GM12878 (cell line): ENCODE data around the gene NPAS2. TPM values are rescaled to one million over a fixed set of nuclear protein-coding genes. Genes with fewer than 3 reads are reported as not detected.

Source experiments
- ATAC-seq: fragments of 200-7000 bp; cut with Tn5 transposase; 3 replicates; pipeline ENCODE4 v1.9.1; 2020; ENCODE audit warnings: mild to moderate bottlenecking, moderate library complexity
- BruUV-seq: library from RNA; stranded (reverse); fragments of 400-500 nt; replicated peaks from 2 replicates; lab custom pipeline; 2021; lab: Mats Ljungman, UMichigan
- CTCF ChIA-PET: fragments of 300-600 bp; sonication (Branson Sonifier 250); formaldehyde crosslinking; extraction: SDS; loops from one replicate; lab custom pipeline; 2021; ENCODE audit warnings: inconsistent platforms; lab: Yijun Ruan, JAX
- POLR2A ChIA-PET: fragments of 350-600 bp; formaldehyde crosslinking; extraction: SDS; loops from one replicate; lab custom pipeline; 2021; ENCODE audit warnings: inconsistent platforms; lab: Charles Lee
- RAD21 ChIA-PET: fragments of 300-600 bp; sonication (Branson Sonifier 250); formaldehyde crosslinking; loops from one replicate; lab custom pipeline; 2023; ENCODE audit warnings: antibody characterized with exemption; ENCODE audit not compliant: unreplicated experiment; lab: Charles Lee
- SMC1A ChIA-PET: fragments of 300-600 bp; sonication (Branson Sonifier 250); formaldehyde crosslinking; loops from one replicate; lab custom pipeline; 2023; ENCODE audit not compliant: unreplicated experiment, uncharacterized antibody; lab: Charles Lee
- DNase-seq: peaks from one replicate; pipeline ENCODE4 v3.0.0-alpha.2; 2011; ENCODE audit warnings: low read depth, low spot score
- FAIRE-seq: peaks from 3 replicates; lab custom pipeline; 2011; peaks lifted over from hg19 to GRCh38; lab: Jason Lieb, UNC
- H2AFZ ChIP-seq: 2 replicates; pipeline ENCODE4 v1.6.0; 2011; ENCODE audit warnings: low read depth, low read length, control low read depth; ENCODE audit not compliant: control insufficient read depth
- H3K27ac ChIP-seq: 2 replicates; pipeline ENCODE4 v1.5.1; 2011; ENCODE audit warnings: control low read depth; ENCODE audit not compliant: control insufficient read depth, insufficient read depth
- H3K27me3 ChIP-seq, 2 experiments: replicated peaks in 1 of 2; 2 replicates each; pipeline versions ENCODE4 v1.6.0 to v1.6.1; 2011; ENCODE audit warnings: low read length in 1 of 2; ENCODE audit not compliant: control insufficient read depth in 2 of 2, insufficient read depth in 2 of 2
- H3K36me3 ChIP-seq, 2 experiments: 2 replicates each; pipeline ENCODE4 v1.5.1; 2011; ENCODE audit warnings: low read length in 1 of 2; ENCODE audit not compliant: control insufficient read depth in 2 of 2, insufficient read depth in 2 of 2
- H3K4me1 ChIP-seq: 2 replicates; pipeline ENCODE4 v1.6.1; 2011; ENCODE audit warnings: mild to moderate bottlenecking, low read length, moderate library complexity, mixed read lengths; ENCODE audit not compliant: control insufficient read depth, insufficient read depth
- H3K4me2 ChIP-seq: 2 replicates; pipeline ENCODE4 v1.6.0; 2011; ENCODE audit warnings: control low read depth; ENCODE audit not compliant: control insufficient read depth, insufficient read depth
- H3K4me3 ChIP-seq: fragments of 200-600 bp; sonication (generic); 2 replicates; pipeline ENCODE4 v1.5.1; 2016
- H3K79me2 ChIP-seq: 2 replicates; pipeline ENCODE4 v1.6.0; 2011; ENCODE audit warnings: low read length; ENCODE audit not compliant: control insufficient read depth, insufficient read depth
- H3K9ac ChIP-seq: 2 replicates; pipeline ENCODE4 v1.8.0; 2011; ENCODE audit warnings: low read length, control low read depth, mixed read lengths; ENCODE audit not compliant: control insufficient read depth, insufficient read depth
- H3K9me3 ChIP-seq: replicated peaks from 3 replicates; pipeline ENCODE4 v1.5.1; 2011; ENCODE audit warnings: mild to moderate bottlenecking, low read length; ENCODE audit not compliant: control insufficient read depth, insufficient read depth
- H4K20me1 ChIP-seq: 2 replicates; pipeline ENCODE4 v1.6.0; 2011; ENCODE audit not compliant: control insufficient read depth, insufficient read depth
- BACH1 ChIP-seq: fragments of 450-650 bp; IDR thresholded peaks from 2 replicates; pipeline ENCODE4 v1.6.1; 2017; ENCODE audit warnings: mild to moderate bottlenecking, borderline replicate concordance
- CBX3 ChIP-seq: fragments of 200-600 bp; sonication (generic); IDR thresholded peaks from 2 replicates; pipeline ENCODE4 v1.6.1; 2016; ENCODE audit warnings: low read depth, borderline replicate concordance
- DPF2 ChIP-seq: fragments of 450-650 bp; IDR thresholded peaks from 2 replicates; pipeline ENCODE4 v1.6.1; 2017; ENCODE audit warnings: mild to moderate bottlenecking
- EGR1 ChIP-seq, 2 experiments: IDR thresholded peaks; 1 replicate in 1 of 2; 2 replicates in 1 of 2; pipeline ENCODE4 v1.6.1; 2011 to 2012; ENCODE audit warnings: low read depth in 2 of 2, low read length in 2 of 2, borderline replicate concordance in 1 of 2, mild to moderate bottlenecking in 1 of 2, moderate library complexity in 1 of 2
- FOXM1 ChIP-seq: IDR thresholded peaks from 2 replicates; pipeline ENCODE4 v1.6.1; 2012; ENCODE audit warnings: low read depth, mild to moderate bottlenecking, inconsistent platforms, low read length, moderate library complexity
- IRF4 ChIP-seq: IDR thresholded peaks from 2 replicates; pipeline ENCODE4 v1.6.1; 2011; ENCODE audit warnings: low read depth, low read length
- LARP7 ChIP-seq: fragments of 450-650 bp; IDR thresholded peaks from 2 replicates; pipeline ENCODE4 v1.6.1; 2017; ENCODE audit warnings: mild to moderate bottlenecking
- NR2C1 ChIP-seq: fragments of 450-650 bp; IDR thresholded peaks from 2 replicates; pipeline ENCODE4 v1.6.1; 2017; ENCODE audit warnings: antibody characterized with exemption, mild to moderate bottlenecking, moderate library complexity
- NR2F1 ChIP-seq: fragments of 450-650 bp; conservative IDR thresholded peaks from 2 replicates; pipeline ENCODE4 v1.6.1; 2017; ENCODE audit warnings: mild to moderate bottlenecking
- POLR2A ChIP-seq: IDR thresholded peaks from 2 replicates; pipeline ENCODE4 v1.6.1; 2011; ENCODE audit warnings: low read depth, mild to moderate bottlenecking, low read length
- RUNX3 ChIP-seq: IDR thresholded peaks from 2 replicates; pipeline ENCODE4 v1.6.1; 2012; ENCODE audit warnings: low read length, inconsistent platforms
- SMAD5 ChIP-seq: IDR thresholded peaks from 2 replicates; pipeline ENCODE4 v1.6.1; 2016; ENCODE audit warnings: antibody characterized with exemption, low read depth
- TBL1XR1 ChIP-seq: IDR thresholded peaks from 2 replicates; pipeline ENCODE4 v1.6.1; 2012; ENCODE audit warnings: low read depth, low read length, improper control_type of control experiment
- WRNIP1 ChIP-seq: IDR thresholded peaks from 2 replicates; pipeline ENCODE4 v1.6.1; 2011; ENCODE audit warnings: low read depth, low read length, improper control_type of control experiment, borderline replicate concordance
- ZNF207 ChIP-seq: fragments of 450-650 bp; IDR thresholded peaks from 2 replicates; pipeline ENCODE4 v1.6.1; 2014; ENCODE audit warnings: antibody characterized with exemption, mild to moderate bottlenecking, borderline replicate concordance
- ZZZ3 ChIP-seq: IDR thresholded peaks from 2 replicates; pipeline ENCODE4 v1.6.1; 2011; ENCODE audit warnings: low read depth; ENCODE audit not compliant: control insufficient read depth, insufficient read length
- WGBS: methylation state at CpG from one replicate; pipeline ENCODE4 v1.1.6; 2016; ENCODE audit warnings: low lambda C conversion rate; ENCODE audit not compliant: insufficient replicate concordance, insufficient coverage; ENCODE audit errors: missing lambda C conversion rate; 5-methylcytosine and 5-hydroxymethylcytosine counted together
- in situ Hi-C: fragments of 300-500 bp; cut with MboI; formaldehyde crosslinking; loops from 9 replicates; pipeline ENCODE4 v1.14.3; 2018; ENCODE audit warnings: mixed read lengths
- intact Hi-C: fragments of 100-400 bp; cut with micrococcal nuclease; formaldehyde crosslinking; loops from one replicate; pipeline ENCODE4 v1.14.2; 2022; ENCODE audit not compliant: unreplicated experiment
- polyA plus RNA-seq, 11 experiments: library from polyadenylated mRNA; depleted of rRNA in 4 of 11; unstranded in 6 of 11; stranded (reverse) in 5 of 11; fragments of >200 nt; fragmentation: Nextera tagmentation in 4 of 11; fragmentation: Illumina TruSeq in 1 of 11; extraction: Ambion mirVana in 4 of 11; extraction: Trizol in 1 of 11; gene quantifications; 1 replicate in 1 of 11; 2 replicates in 10 of 11; pipeline versions ENCODE4 v1.2.1 to v1.2.3, GENCODE V29; 2011 to 2016; ENCODE audit warnings: inconsistent platforms in 2 of 11, missing spikeins in 2 of 11, low read depth in 1 of 11
- total RNA-seq, 4 experiments: library from RNA; depleted of rRNA in 3 of 4; stranded (reverse); fragments of >200 nt in 3 of 4; fragmentation: Illumina TruSeq in 1 of 4; extraction: Trizol in 1 of 4; gene quantifications; 2 replicates each; pipeline versions ENCODE4 v1.2.1 to v1.2.3, GENCODE V29; 2013 to 2021
- TF ChIP-seq, protein P1 (sequence below): fragments of 450-650 bp; IDR thresholded peaks from 2 replicates; pipeline ENCODE4 v1.6.1; 2017; ENCODE audit warnings: mild to moderate bottlenecking, moderate library complexity
- TF ChIP-seq, protein P2 (sequence below): IDR thresholded peaks from 2 replicates; pipeline ENCODE4 v1.6.1; 2011; ENCODE audit warnings: low read depth, mild to moderate bottlenecking, low read length, moderate library complexity, borderline replicate concordance; ENCODE audit errors: extremely low read depth
- TF ChIP-seq, protein P3 (sequence below): fragments of 450-650 bp; IDR thresholded peaks from 2 replicates; pipeline ENCODE4 v1.6.1; 2016; ENCODE audit warnings: mild to moderate bottlenecking

Gene NPAS2
- total and polyA plus RNA-seq, 10 of the 15 experiments (the other 5 are each of a cell fraction or from before 2014, with no cell fraction given) = 0.08 TPM; not detected in 9

- 41% methylated on average over 9 of the region's 9 CpGs for WGBS
- Histone ChIP-seq H3K9me3 (no peaks in the 10 kb centered on the region), H2AFZ (no peak overlapping the region), H3K9ac (no peak overlapping the region), H3K4me2 (no peak overlapping the region), H3K36me3 (no peaks in the 10 kb centered on the region), H3K4me3 (no peak overlapping the region), H3K79me2 (no peaks in the 10 kb centered on the region), H3K27ac (no peak overlapping the region), H3K27me3 (peaks cover 2 to 3% of the 10 kb centered on the region in 2 experiments; a peak in 2 of 4 replicates), H3K4me1 (no peaks in the 10 kb centered on the region), H4K20me1 (no peaks in the 10 kb centered on the region)
- ChIA-PET RAD21 (no interaction called here), SMC1A (no interaction called here), CTCF (no interaction called here), POLR2A (no interaction called here)
- FAIRE-seq (no peak), DNase-seq (no peak), ATAC-seq (no peak)
- TF ChIP-seq, protein P1, sequence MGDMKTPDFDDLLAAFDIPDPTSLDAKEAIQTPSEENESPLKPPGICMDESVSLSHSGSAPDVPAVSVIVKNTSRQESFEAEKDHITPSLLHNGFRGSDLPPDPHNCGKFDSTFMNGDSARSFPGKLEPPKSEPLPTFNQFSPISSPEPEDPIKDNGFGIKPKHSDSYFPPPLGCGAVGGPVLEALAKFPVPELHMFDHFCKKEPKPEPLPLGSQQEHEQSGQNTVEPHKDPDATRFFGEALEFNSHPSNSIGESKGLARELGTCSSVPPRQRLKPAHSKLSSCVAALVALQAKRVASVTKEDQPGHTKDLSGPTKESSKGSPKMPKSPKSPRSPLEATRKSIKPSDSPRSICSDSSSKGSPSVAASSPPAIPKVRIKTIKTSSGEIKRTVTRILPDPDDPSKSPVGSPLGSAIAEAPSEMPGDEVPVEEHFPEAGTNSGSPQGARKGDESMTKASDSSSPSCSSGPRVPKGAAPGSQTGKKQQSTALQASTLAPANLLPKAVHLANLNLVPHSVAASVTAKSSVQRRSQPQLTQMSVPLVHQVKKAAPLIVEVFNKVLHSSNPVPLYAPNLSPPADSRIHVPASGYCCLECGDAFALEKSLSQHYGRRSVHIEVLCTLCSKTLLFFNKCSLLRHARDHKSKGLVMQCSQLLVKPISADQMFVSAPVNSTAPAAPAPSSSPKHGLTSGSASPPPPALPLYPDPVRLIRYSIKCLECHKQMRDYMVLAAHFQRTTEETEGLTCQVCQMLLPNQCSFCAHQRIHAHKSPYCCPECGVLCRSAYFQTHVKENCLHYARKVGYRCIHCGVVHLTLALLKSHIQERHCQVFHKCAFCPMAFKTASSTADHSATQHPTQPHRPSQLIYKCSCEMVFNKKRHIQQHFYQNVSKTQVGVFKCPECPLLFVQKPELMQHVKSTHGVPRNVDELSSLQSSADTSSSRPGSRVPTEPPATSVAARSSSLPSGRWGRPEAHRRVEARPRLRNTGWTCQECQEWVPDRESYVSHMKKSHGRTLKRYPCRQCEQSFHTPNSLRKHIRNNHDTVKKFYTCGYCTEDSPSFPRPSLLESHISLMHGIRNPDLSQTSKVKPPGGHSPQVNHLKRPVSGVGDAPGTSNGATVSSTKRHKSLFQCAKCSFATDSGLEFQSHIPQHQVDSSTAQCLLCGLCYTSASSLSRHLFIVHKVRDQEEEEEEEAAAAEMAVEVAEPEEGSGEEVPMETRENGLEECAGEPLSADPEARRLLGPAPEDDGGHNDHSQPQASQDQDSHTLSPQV = no peak
- TF ChIP-seq ZNF207 (no peak), NR2C1 (no peak), SMAD5 (no peak), EGR1 (IDR thresholded peaks at IDR 0.05; ENCODE audit: borderline replicate concordance in 1 of 2, low read depth in 2 of 2, low read length in 2 of 2) (no peak), NR2F1 (no peak), RUNX3 (no peak), LARP7 (no peak), TBL1XR1 (no peak), CBX3 (no peak), BACH1 (no peak), DPF2 (no peak), IRF4 (no peak), ZZZ3 (no peak), FOXM1 (no peak), POLR2A (no peak), WRNIP1 (no peak)
- TF ChIP-seq, protein P2, sequence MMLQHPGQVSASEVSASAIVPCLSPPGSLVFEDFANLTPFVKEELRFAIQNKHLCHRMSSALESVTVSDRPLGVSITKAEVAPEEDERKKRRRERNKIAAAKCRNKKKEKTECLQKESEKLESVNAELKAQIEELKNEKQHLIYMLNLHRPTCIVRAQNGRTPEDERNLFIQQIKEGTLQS = no peak
- TF ChIP-seq, protein P3, sequence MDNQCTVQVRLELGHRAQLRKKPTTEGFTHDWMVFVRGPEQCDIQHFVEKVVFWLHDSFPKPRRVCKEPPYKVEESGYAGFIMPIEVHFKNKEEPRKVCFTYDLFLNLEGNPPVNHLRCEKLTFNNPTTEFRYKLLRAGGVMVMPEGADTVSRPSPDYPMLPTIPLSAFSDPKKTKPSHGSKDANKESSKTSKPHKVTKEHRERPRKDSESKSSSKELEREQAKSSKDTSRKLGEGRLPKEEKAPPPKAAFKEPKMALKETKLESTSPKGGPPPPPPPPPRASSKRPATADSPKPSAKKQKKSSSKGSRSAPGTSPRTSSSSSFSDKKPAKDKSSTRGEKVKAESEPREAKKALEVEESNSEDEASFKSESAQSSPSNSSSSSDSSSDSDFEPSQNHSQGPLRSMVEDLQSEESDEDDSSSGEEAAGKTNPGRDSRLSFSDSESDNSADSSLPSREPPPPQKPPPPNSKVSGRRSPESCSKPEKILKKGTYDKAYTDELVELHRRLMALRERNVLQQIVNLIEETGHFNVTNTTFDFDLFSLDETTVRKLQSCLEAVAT = no peak
- intact Hi-C loops (no loop called here), in situ Hi-C loops (no loop called here)
- no TSS peak for BruUV-seq
Observed at GRCh38 chr2:100822587-100823248, 2.8 kb downstream of the NPAS2 start.
